Endodermal cell (in vitro differentiated cells): ENCODE results near the gene USP31. TPM values are rescaled to one million over a fixed set of nuclear protein-coding genes. Genes with fewer than 3 reads are reported as not detected.

Experiments
- DNase-seq: peaks from one replicate; pipeline ENCODE4 v3.0.0-alpha.2; 2017
- H3K27ac ChIP-seq: 2 replicates; pipeline ENCODE4 v1.5.1; 2013; ENCODE audit warnings: mild to moderate bottlenecking, low read depth, low read length, moderate library complexity
- H3K27me3 ChIP-seq: 2 replicates; pipeline ENCODE4 v1.6.1; 2013; ENCODE audit warnings: mild to moderate bottlenecking, low read length, moderate library complexity; ENCODE audit not compliant: insufficient read depth, control insufficient read depth, poor library complexity, severe bottlenecking
- H3K36me3 ChIP-seq: 2 replicates; pipeline ENCODE4 v1.7.0; 2013; ENCODE audit warnings: mild to moderate bottlenecking, low read length, moderate library complexity; ENCODE audit not compliant: control insufficient read depth, insufficient read depth
- H3K4me1 ChIP-seq: one replicate; pipeline ENCODE4 v1.7.0; 2013; ENCODE audit warnings: low read length; ENCODE audit not compliant: control insufficient read depth, insufficient read depth
- H3K4me3 ChIP-seq: 2 replicates; pipeline ENCODE4 v1.5.1; 2013; ENCODE audit warnings: mild to moderate bottlenecking, low read length, moderate library complexity
- H3K9ac ChIP-seq: 2 replicates; pipeline ENCODE4 v1.6.1; 2013; ENCODE audit warnings: mild to moderate bottlenecking, low read length, moderate library complexity; ENCODE audit not compliant: poor library complexity, severe bottlenecking; ENCODE audit errors: extremely low read depth
- H3K9me3 ChIP-seq: 2 replicates; pipeline ENCODE4 v1.6.1; 2013; ENCODE audit warnings: mild to moderate bottlenecking, low read length, moderate library complexity; ENCODE audit not compliant: control insufficient read depth
- H3K27ac Mint-ChIP-seq: 2 replicates; pipeline ENCODE4 v1.8.0; 2020; ENCODE audit warnings: mixed read lengths
- H3K27me3 Mint-ChIP-seq: 2 replicates; pipeline ENCODE4 v1.8.0; 2021; ENCODE audit warnings: mild to moderate bottlenecking, mixed read lengths; ENCODE audit not compliant: insufficient read depth
- H3K36me3 Mint-ChIP-seq: 2 replicates; pipeline ENCODE4 v1.8.0; 2020; ENCODE audit warnings: low read depth, mixed read lengths
- H3K4me1 Mint-ChIP-seq: 2 replicates; pipeline ENCODE4 v1.8.0; 2020; ENCODE audit warnings: mixed read lengths
- H3K4me3 Mint-ChIP-seq: 2 replicates; pipeline ENCODE4 v1.8.0; 2020; ENCODE audit warnings: mild to moderate bottlenecking, moderate library complexity, mixed read lengths
- H3K9me3 Mint-ChIP-seq: 2 replicates; pipeline ENCODE4 v1.8.0; 2020; ENCODE audit warnings: mild to moderate bottlenecking, mixed read lengths
- CTCF ChIP-seq: fragments of 200-600 bp; sonication (generic); conservative IDR thresholded peaks from 2 replicates; pipeline ENCODE4 v1.5.0; 2021; ENCODE audit warnings: antibody characterized with exemption, mild to moderate bottlenecking
- WGBS, 2 experiments: methylation state at CpG; one replicate each; pipeline versions ENCODE4 v1.1.5 to v1.1.7; 2013; ENCODE audit warnings: missing lambda C conversion rate in 2 of 2, mixed read lengths in 1 of 2; ENCODE audit not compliant: insufficient coverage in 1 of 2, insufficient read length in 1 of 2; 5-methylcytosine and 5-hydroxymethylcytosine counted together
- total RNA-seq, 2 donors: library from RNA; stranded (reverse); fragmentation: NEBNext Ultra II Directional in 1 of 2; extraction: Animal tissue kit (Norgen Biotek cat#: 25700) in 1 of 2; gene quantifications; 2 replicates in 1 of 2; 3 replicates in 1 of 2; pipeline ENCODE4 v1.2.1, GENCODE V29; 2021

The USP31 gene
- total RNA-seq, 2 donors from 2014 or later: 19.9 to 22.1 TPM

GRCh38 chr16:23120562-23120961 is 28.7 kb downstream of the USP31 start:
- no peak for TF ChIP-seq CTCF
- DNase-seq: no peak
- no peaks in the 10 kb centered on the region for H3K4me1 ChIP-seq
- no peak overlapping the region for H3K27ac ChIP-seq
- H3K9me3 ChIP-seq: peaks cover 7% of the 10 kb centered on the region
- Mint-ChIP-seq H3K4me3 (no peak overlapping the region), H3K4me1 (peaks cover 28% of the 10 kb centered on the region), H3K9me3 (peaks cover 2% of the 10 kb centered on the region), H3K27me3 (no peaks in the 10 kb centered on the region), H3K27ac (no peak overlapping the region), H3K36me3 (no peaks in the 10 kb centered on the region)
- no peaks in the 10 kb centered on the region for H3K27me3 ChIP-seq
- no peak overlapping the region for H3K9ac ChIP-seq
- WGBS, 2 experiments: 95 to 100% methylated on average over 2 to 4 of the region's 4 CpGs
- no peak overlapping the region for H3K4me3 ChIP-seq
- H3K36me3 ChIP-seq: no peaks in the 10 kb centered on the region

- peaks cover 2% of the 10 kb centered on the region for H3K9me3 Mint-ChIP-seq
- TF ChIP-seq CTCF: no peak
Observed at GRCh38 chr16:23119570-23119969, 29.7 kb downstream of the USP31 start.

GRCh38 chr16:23114131-23114904 is 34.9 kb downstream of the USP31 start:
- no peak for TF ChIP-seq CTCF
- 89 to 94% methylated on average over 5 to 7 of the region's 7 CpGs for WGBS, 2 experiments
- no peak for DNase-seq
- Mint-ChIP-seq H3K4me3 (no peak overlapping the region), H3K4me1 (peaks cover 27% of the 10 kb centered on the region), H3K36me3 (peaks cover 3% of the 10 kb centered on the region), H3K27ac (peak overlapping the region; percentile 24), H3K27me3 (no peaks in the 10 kb centered on the region), H3K9me3 (peaks cover 2% of the 10 kb centered on the region)
- Histone ChIP-seq H3K9me3 (no peaks in the 10 kb centered on the region), H3K4me1 (peaks cover 3% of the 10 kb centered on the region), H3K36me3 (no peaks in the 10 kb centered on the region), H3K9ac (no peak overlapping the region), H3K27me3 (no peaks in the 10 kb centered on the region), H3K27ac (no peak overlapping the region), H3K4me3 (no peak overlapping the region)

More at GRCh38 chr16:23119570-23119969, 29.7 kb downstream of the USP31 start:
- H3K27me3 Mint-ChIP-seq: no peaks in the 10 kb centered on the region
- H3K36me3 Mint-ChIP-seq: no peaks in the 10 kb centered on the region
- WGBS, 2 experiments: 82 to 90% methylated on average over 2 of the region's 2 CpGs
- Histone ChIP-seq H3K36me3 (no peaks in the 10 kb centered on the region), H3K9me3 (peaks cover 7% of the 10 kb centered on the region), H3K4me3 (no peak overlapping the region), H3K9ac (no peak overlapping the region), H3K27me3 (no peaks in the 10 kb centered on the region), H3K4me1 (no peaks in the 10 kb centered on the region), H3K27ac (no peak overlapping the region)
- DNase-seq: no peak
- no peak overlapping the region for H3K27ac Mint-ChIP-seq
- H3K4me1 Mint-ChIP-seq: peaks cover 29% of the 10 kb centered on the region
- no peak overlapping the region for H3K4me3 Mint-ChIP-seq
